ENCODE measurements around the gene WIPF3.

- TF ChIP-seq CREB5 (CRISPR knock-in tag; IDR thresholded peaks at IDR 0.05; ENCODE audit: low read depth) (no peak), ARNTL (CRISPR knock-in tag; IDR thresholded peaks at IDR 0.05; ENCODE audit: borderline replicate concordance, low read depth) (no peak), RARB (CRISPR knock-in tag; IDR thresholded peaks at IDR 0.05) (no peak), ZFP3 (CRISPR knock-in tag; IDR thresholded peaks at IDR 0.05) (no peak), PATZ1 (CRISPR knock-in tag; IDR thresholded peaks at IDR 0.05; ENCODE audit: borderline replicate concordance) (no peak), POU6F1 (CRISPR knock-in tag; IDR thresholded peaks at IDR 0.05; ENCODE audit: borderline replicate concordance, low read depth) (no peak), GLIS3 (CRISPR knock-in tag; IDR thresholded peaks at IDR 0.05) (no peak), ZNF70 (CRISPR knock-in tag; IDR thresholded peaks at IDR 0.05) (no peak)
Observed at GRCh38 chr7:29962035-29962434, 155.7 kb downstream of the WIPF3 start.

Measured in SK-N-SH treated with all-trans-retinoic acid at 6 μM for 48 hours (cell line).